Chondrocyte (in vitro differentiated cells): ENCODE results near the gene GAS6. TPM values are rescaled to one million over a fixed set of nuclear protein-coding genes. Genes with fewer than 3 reads are reported as not detected.

ENCODE experiments used
- DNase-seq: peaks from one replicate; pipeline ENCODE4 v3.0.0; 2021; ENCODE audit warnings: mixed read lengths, low spot score
- H3K27ac Mint-ChIP-seq: one replicate; pipeline ENCODE4 v1.8.0; 2021; ENCODE audit warnings: mild to moderate bottlenecking, moderate library complexity, mixed read lengths; ENCODE audit not compliant: unreplicated experiment
- H3K27me3 Mint-ChIP-seq: 2 replicates; pipeline ENCODE4 v1.8.0; 2021; ENCODE audit warnings: low read depth, mixed read lengths
- H3K36me3 Mint-ChIP-seq: 2 replicates; pipeline ENCODE4 v1.8.0; 2021; ENCODE audit warnings: low read depth, mixed read lengths
- H3K4me1 Mint-ChIP-seq: 2 replicates; pipeline ENCODE4 v1.8.0; 2021; ENCODE audit warnings: low read depth, mild to moderate bottlenecking, mixed read lengths
- H3K4me3 Mint-ChIP-seq: one replicate; pipeline ENCODE4 v1.8.0; 2021; ENCODE audit warnings: mild to moderate bottlenecking, moderate library complexity, mixed read lengths; ENCODE audit not compliant: unreplicated experiment
- H3K9me3 Mint-ChIP-seq: 2 replicates; pipeline ENCODE4 v1.8.0; 2021; ENCODE audit warnings: low read depth, mixed read lengths
- CTCF ChIP-seq: fragments of 200-600 bp; sonication (generic); IDR thresholded peaks from 2 replicates; pipeline ENCODE4 v1.5.0; 2021; ENCODE audit warnings: antibody characterized with exemption, mild to moderate bottlenecking, moderate library complexity
- total RNA-seq: library from RNA; stranded (reverse); gene quantifications from 3 replicates; pipeline ENCODE4 v1.2.1, GENCODE V29; 2021

Gene GAS6
- total RNA-seq, 1 donor from 2014 or later, result 111 TPM

DNA sequence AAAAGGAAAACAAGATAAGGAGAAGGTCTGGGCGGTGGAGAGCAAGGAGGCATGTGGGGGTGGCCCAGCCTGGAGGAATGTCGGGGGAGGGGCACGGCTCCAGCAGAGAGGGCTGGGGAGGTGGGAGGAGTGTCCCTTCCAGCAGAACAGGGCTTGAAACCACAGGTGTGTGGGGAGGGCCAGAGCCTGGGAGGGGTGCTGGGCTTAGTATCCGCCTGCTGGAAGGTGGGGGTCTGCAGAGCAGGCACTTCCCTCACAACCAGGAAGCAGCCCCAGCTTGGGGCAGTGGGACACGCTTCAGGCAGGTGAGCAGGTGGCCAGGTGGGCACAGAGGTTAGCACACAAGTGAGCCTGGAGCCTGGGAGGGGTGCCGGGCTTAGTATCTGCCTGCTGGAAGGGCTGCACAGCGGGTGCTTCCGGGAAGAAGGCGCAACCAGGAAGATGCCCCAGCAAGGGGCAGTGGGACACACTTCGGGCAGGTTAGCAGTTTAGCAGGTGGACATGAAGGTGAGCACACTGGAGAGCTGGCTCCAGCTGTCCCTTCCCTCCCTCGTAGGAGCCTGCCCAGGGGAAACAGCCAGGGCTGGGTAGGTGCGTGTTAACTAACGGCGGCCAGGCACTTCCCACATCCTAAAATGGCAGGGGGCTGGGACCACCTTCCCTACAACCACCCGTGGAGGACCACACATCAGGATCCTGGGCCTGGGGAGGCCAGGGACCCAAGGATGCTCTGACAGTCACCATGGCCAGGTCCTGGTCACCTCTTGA lies 3.0 kb downstream of the GAS6 start:
- no peak for TF ChIP-seq CTCF
- peak overlapping the region; percentile 2 for H3K27ac Mint-ChIP-seq
- H3K4me1 Mint-ChIP-seq, result peaks cover 53% of the 10 kb centered on the region
- no peaks in the 10 kb centered on the region for H3K9me3 Mint-ChIP-seq
- H3K4me3 Mint-ChIP-seq, result peak overlapping the region; percentile 33
- DNase-seq, result no peak
- peaks cover 2% of the 10 kb centered on the region for H3K27me3 Mint-ChIP-seq
- H3K36me3 Mint-ChIP-seq, result peaks cover 6% of the 10 kb centered on the region

DNA sequence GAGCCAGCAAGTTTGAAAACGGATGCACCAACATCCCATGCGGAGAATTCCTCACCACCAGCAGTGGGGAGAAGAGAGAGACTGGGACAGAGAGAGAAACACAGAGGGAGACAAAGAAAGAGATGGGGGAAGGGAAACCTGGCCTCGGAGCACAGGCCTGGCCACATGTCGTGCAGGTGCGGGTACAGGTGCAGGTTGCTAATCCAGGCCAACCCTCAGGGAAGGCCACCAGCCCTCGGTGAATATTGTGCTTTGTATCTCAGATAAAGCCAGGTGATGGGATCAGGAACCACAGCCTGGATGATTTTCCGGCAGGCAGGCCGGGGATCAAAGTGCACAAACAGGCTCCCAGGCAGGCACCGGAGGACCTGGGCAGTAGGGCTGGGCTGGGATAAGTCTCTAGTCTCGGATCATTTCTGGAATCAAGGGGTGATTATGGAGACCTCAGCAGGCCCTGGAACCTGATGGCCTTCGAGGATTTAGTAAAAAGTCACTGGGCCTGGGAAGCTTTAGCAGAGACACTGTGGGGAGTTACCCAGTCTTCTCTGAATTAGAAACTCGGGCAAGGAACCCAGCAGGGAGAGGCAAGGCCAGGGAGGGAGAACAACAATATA lies 3.7 kb downstream of the GAS6 start:
- no peak for DNase-seq
- no peaks in the 10 kb centered on the region for H3K9me3 Mint-ChIP-seq
- peaks cover 6% of the 10 kb centered on the region for H3K36me3 Mint-ChIP-seq
- H3K4me1 Mint-ChIP-seq, result peaks cover 53% of the 10 kb centered on the region
- H3K4me3 Mint-ChIP-seq, result peak overlapping the region; percentile 33
- no peaks in the 10 kb centered on the region for H3K27me3 Mint-ChIP-seq
- no peak for TF ChIP-seq CTCF
- H3K27ac Mint-ChIP-seq, result peak overlapping the region; percentile 2

DNA sequence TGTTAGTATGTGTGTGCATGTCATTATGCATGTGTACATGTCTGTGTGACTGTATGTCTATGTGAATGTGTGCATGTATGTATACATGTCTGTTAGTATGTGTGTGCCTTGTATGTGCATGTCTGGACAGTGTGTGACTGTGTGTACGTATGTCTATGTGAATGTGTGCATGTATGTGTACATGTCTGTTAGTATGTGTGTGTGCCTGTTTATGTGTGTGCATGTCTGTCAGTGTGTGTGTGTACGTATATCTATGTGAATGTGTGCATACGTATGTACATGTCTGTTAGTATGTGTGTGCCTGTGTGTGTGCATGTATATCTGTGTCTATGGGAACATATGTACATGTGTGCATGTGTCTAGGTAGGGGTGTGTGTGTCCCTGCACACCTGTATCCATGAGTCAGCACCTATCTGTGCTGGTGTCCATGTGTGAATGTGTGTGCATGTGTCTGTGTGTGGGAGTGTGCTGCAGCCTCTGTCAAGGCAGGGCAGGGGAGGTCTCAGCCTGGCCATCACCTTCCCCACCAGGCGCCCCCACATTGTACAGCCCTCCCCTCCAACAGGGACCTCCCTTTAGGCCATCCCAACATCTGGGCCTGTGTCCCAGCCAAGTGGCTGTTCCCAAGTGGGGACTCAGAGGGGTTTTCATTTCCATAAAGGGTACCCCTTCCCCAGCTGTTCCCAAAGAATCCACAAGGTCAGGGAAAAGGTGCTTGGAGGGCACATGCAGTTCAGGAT lies 4.4 kb downstream of the GAS6 start:
- Mint-ChIP-seq H3K36me3 (peaks cover 6% of the 10 kb centered on the region), H3K4me3 (no peak overlapping the region)

GRCh38 chr13:113857531-113858195 lies 6.2 kb downstream of the GAS6 start:
- H3K36me3 Mint-ChIP-seq, result peaks cover 6% of the 10 kb centered on the region
- no peaks in the 10 kb centered on the region for H3K27me3 Mint-ChIP-seq
- no peak for DNase-seq
- peaks cover 64% of the 10 kb centered on the region for H3K4me1 Mint-ChIP-seq
- H3K27ac Mint-ChIP-seq, result no peak overlapping the region
- no peak overlapping the region for H3K4me3 Mint-ChIP-seq
- no peak for TF ChIP-seq CTCF
- no peaks in the 10 kb centered on the region for H3K9me3 Mint-ChIP-seq

More for the DNA sequence above, 4.4 kb downstream of the GAS6 start:
- peaks cover 54% of the 10 kb centered on the region for H3K4me1 Mint-ChIP-seq
- H3K27me3 Mint-ChIP-seq, result no peaks in the 10 kb centered on the region
- no peaks in the 10 kb centered on the region for H3K9me3 Mint-ChIP-seq
- no peak for DNase-seq
- TF ChIP-seq CTCF, result no peak
- no peak overlapping the region for H3K27ac Mint-ChIP-seq

DNA sequence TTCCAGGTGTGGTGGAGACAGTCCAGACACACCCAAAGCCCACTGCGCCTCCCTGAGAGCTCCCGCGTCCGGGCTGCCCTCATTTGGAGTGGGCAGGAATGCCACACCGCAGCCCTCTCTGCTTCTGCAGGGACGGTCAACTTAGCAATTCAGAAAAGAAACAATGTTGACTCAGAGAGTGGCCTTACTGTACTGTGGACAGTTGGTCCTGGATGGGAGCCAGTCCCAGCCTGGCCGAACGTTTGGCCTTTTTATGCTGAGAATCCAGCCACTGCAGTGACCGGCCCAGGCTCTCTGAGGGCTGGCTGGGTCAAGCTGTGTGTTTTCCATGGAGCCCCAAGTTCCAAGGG lies 7.2 kb downstream of the GAS6 start:
- Mint-ChIP-seq H3K9me3 (no peaks in the 10 kb centered on the region), H3K27ac (peak overlapping the region; percentile 84), H3K27me3 (no peaks in the 10 kb centered on the region), H3K4me1 (peaks cover 55% of the 10 kb centered on the region), H3K36me3 (peaks cover 6% of the 10 kb centered on the region), H3K4me3 (no peak overlapping the region)
- DNase-seq, result no peak
- TF ChIP-seq CTCF, result no peak
